COLO668 (cell line): ENCODE data around the gene PHLPP1.
"Not testable (repeated sequence)": the region's sequence is repeated elsewhere in the genome, so short reads cannot be mapped to it uniquely, and the experiment has no call there.

ENCODE experiments used
- DNase-seq: peaks from one replicate; lab custom pipeline; 2025; ENCODE audit not compliant: unreplicated experiment; lab: John Stamatoyannopoulos, UW

Gene PHLPP1

DNA sequence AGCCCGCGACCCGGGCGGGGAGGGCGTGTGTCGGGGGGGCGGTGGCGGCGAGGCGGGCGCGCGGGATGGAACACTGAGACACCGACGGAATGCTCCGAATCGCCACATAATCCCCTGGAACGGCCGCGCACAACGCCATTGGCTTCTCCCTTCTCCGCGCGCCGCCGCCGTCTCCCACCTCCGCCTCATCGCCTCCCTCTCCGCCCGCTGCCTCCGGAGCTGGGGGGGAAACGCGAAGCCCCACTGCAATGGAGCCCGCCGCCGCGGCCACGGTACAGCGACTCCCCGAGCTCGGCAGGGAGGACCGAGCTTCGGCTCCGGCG lies at the start of gene PHLPP1:
Gene PHLPP1 (plus strand): TSS at position 106 of the 323 bp plus-strand sequence. CDS start 143 bp downstream, at position 249.
- no peak for DNase-seq

DNA sequence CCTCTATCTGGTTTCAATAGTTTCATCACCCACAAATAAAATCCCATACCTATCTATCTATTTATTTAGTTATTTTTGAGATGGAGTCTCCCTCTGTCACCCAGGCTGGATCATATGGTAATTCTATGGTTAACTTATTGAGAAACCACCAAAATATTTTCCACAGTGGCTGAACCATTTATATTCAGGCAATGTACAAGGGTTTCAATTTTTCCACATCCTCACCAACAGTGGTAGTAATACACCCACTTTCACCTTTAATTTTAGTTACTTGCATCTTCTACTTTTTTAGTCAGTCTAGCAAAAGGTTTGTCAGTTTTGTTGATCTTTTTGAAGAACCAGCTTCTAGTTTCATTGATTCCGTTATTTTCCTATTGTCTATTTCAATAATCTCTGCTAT lies 46.1 kb upstream of the PHLPP1 start:
- DNase-seq, result no peak

DNA sequence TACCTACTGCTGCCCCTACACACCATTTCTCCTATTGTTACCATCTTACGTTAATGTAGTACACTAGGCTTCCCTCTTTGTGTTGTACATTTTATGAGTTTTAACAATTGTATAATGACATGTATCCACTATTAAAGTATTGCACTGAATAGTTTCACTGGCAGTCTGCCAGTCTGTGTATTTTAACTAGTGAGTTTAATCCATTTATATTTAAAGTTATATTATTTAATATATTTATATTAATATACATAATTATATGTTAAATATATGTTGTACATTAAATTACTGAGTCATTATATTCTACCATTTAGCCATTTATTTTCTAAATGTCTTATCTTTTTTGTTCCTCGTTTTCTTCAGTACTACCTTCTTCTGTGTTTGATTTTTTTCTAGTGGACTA lies 44.8 kb upstream of the PHLPP1 start:
- no peak for DNase-seq

DNA sequence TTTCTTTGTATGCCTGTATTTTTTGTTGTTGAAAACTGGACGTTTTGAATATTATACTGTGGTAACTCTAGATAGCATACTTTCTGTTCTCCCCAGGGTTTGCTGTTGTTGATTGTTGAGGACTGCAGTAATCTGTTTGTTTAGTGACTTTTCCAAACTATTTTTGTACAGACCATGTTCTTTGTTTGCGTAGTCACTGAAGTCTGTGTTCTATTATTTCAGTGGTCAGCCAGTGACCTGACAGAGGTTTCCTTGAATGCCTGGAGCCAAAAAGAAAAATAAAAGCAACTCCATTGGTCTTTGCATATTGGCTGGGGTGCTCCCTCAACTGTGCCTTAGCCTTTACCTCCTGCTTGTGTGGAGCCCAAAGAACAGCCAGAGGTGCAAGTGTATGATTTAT lies 42.7 kb upstream of the PHLPP1 start:
- no peak for DNase-seq

DNA sequence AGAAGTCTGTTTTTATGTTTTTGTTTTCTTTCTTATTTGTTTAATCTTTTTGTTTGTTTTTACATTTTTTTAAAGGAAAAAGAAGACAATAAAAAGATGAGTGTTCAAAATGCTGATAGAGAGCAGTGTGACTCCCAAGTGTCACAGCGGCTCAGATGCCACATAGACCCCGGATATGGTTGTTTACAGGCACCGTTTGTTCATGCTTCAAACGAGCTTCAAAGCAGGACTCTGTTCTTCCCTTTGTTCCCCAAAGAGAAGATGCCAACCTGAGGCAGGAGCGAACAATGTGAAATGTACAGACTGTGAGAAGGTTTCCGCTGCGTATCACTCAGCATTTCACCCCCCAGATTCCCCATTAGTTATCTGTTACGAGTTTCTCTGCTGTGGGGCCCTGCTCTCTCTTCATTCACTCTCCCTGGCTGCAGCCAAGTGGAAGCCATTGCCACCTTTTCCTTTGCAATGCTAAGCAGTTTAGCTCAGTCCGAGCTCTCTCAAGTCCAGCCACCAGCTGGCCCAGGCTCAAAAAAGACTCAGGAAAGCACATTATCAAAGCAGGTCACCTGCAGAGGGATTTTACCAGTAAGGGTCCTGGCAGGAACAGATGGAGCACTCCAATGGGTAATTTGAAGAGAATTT lies 36.4 kb upstream of the PHLPP1 start:
- no peak for DNase-seq

DNA sequence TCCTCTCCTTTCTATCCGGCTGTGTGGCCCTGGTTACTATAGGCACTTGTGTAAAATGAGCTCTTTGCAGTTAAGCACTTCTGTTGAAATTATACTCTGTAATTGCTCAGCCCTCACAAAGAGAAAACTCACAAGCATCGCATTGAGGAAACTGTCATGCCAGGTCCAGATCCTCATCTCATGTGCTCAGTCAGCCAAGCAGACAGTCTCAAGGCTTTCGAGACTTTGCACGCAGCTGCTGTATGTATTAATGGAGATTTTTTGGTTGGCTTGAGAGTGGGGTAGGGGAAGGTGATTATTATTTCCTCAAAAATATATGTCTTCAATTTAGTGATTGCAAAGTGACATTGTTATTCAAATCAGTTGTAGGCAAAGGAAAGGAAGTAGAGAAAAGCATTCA lies 33.0 kb upstream of the PHLPP1 start:
- DNase-seq, result no peak

DNA sequence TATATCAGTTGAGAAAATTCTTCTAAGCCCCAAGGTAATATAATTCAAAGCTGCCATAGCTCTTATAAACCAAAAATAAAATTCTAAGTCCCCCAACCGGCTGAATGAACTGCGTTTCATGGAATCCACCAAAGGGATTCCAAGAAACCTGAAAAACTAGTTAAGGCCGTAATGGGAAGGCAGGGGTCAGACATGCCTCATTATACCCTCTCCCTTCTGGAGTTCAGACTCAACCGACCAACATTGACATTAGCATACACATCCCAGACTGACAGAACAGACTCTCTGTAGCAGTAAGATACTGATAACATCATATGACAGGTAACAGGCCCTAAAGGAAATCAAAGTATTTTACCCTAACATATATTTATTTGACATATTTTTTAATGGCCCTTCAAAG lies 31.4 kb upstream of the PHLPP1 start:
- DNase-seq, result no peak

DNA sequence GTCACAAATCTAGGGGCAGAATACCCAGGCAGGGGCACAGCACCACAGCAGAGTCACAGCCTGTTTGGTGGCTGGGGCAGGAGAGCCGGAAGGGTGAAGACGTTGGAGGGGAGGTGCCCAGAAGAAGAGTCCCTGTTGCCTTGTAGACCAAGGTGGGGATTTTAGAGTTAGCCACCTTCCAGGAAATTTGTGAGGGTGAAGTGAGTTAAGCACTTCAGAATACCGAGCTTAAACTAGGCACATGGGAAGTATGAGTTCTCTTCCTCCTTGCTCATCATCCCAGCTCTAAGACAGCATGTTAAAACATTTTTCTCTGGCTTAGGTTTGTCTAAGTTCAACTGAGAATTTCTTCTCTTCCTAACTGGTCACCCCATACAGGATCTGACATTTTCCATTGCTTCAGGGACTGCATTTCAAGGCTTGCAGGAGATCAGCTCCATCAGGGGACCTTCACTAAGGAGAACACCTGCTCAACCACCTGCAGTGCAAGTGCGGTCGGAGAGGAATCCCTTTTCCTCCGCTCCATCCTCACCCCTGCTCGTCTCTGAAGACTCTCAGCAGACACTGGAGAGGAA lies 26.5 kb upstream of the PHLPP1 start:
- DNase-seq, result no peak

DNA sequence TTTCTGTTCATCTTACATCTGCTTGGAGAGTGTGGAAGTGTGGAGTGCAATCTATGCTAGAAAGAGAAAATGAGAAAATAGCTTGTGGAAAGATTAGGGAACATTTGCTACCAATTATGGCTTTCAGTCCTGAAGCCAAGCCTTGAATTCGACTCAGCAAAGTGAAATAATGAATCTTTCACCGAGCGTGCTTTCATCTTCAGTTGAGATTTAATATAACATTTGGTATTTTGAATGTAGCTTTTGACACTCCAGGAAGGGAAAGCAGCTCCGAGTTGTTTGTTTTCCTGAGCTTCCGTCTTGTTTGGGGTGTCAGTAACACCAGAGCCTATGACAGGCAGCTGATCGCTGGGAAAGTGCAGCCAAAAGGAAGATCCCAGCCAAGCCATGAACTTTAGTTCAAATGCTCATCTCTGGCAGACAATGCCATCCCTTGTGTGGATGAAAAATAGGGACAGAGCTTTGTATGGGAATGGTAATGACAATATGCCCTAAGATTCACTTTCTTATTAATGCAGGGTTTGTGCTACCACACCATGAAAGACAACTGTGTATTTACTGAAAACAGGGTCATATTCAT lies 25.0 kb upstream of the PHLPP1 start:
- DNase-seq, result no peak

DNA sequence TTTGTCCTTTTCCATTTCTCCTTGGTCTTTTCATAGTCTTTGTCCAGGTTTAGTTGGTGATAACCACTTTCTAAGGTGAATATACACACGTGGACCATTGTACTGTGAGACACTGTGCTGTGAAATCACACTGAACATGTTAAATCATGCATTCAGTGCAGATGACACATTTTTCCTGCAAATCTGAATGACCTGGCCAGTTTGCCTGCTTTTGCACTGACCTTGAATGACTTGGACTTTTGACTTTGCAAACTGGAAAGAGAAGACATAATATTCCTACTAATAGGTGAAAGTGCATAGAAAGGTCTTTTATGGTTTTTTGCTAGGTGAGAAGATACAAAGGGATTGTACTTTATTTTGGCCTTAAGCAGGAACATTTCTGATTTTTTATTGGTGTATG lies 21.7 kb upstream of the PHLPP1 start:
- no peak for DNase-seq

DNA sequence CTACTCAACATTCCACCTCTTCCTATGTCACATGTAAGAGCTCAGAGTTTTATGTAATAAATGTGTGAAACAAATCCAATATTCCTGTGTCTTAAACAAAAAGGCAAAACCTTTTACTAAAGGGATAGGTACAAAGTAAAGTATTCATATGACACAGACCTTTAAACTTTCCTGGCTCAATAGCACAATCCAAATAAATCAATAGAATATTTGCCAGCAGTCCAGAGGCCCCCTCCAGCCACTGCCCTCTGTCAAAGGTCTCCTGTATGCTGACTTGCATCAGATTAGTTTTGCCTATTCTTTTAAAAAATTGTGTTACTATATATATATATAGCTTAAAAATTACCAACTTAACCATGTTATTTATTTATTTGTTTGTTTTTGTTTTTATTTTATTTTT lies 17.7 kb upstream of the PHLPP1 start:
- no peak for DNase-seq

DNA sequence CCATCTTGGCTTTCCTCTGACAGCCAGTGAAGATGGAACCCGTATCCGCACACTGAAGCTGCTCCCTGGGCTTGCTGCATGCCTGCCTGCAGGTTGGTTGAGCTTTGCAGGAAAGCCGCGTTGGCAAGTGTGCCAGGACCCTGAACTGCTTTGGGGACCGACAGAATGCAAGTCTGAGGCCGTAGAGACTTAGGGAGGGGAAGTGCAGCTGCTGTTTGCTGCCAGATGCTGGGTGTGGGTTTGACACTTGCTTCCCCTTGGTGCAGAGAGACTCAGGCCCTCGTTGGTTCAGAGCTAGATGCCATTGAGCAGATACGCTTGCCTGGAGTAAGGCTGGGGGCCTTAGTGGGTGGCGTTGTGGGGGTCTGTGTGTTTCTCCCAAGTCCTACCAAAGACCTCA lies 13.1 kb upstream of the PHLPP1 start:
- no peak for DNase-seq

DNA sequence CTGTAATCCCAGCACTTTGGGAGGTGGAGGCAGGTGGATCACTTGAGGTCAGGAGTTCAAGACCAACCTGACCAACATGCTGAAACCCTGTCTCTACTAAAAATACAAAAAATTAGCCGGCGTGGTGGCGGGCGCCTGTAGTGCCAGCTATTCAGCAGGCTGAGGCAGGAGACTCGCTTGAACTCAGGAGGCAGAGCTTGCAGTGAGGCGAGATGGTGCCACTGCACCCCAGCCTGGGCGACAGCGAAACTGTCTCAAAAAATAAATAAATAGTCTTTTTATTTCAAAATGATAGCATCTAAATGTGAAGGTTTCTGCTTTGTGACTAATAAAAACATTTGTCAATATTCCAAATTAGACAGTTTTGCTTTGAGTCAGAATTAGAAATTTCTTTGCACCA lies 8.5 kb upstream of the PHLPP1 start:
- DNase-seq, result not testable (repeated sequence)

DNA sequence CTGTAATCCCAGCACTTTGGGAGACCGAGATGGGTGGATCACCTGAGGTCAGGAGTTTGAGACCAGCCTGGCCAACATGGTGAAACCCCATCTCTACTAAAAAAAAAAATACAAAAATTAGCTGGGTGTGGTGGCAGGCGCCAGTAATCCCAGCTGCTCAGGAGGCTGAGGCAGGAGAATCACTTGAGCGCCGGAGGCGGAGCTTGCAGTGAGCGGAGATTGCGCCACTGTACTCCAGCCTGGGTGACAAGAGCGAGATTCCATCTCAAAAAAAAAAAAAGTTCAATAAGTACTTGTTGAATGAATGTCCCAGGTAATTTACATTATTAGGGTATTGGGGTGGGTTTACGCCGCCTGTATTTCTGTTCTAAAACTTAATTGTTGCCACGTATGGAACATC lies 5.4 kb upstream of the PHLPP1 start:
- DNase-seq, result not testable (repeated sequence)

DNA sequence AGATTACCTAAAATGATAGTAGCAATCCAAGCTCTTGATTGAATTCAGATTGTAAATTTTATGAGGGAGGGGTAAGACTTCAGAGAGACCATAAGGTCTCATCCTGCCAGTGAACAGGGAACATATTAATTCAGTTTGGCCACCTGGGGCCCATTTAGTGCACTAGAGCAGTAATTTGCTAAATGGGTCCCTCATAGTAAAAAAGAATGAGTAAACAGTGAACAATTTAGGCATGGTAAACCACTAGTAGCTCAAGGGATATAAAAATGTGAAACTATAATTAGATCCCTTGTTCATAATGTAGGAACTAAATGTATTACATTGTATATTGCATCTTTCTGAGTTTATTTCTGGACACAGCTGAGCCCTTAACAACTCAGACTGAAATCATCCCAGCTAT lies 4.9 kb upstream of the PHLPP1 start:
- no peak for DNase-seq

DNA sequence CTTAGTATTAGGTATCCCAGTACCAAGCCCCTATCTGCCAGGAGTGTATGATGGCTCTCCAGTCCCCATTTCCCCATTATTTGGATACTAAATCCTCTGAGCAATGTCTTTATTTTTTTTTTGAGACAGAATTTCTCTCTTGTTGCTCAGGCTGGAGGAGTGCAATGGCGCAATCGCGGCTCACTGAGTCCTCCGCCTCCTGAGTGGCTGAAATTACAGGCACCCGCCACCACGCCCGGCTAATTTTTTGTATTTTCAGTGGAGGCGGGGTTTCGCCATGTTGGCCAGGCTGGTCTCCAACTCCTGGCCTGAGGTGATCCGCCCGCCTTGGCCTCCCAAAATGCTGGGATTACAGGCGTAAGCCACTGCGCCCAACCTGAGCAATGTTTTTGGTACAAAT lies 3.6 kb upstream of the PHLPP1 start:
- no peak for DNase-seq

DNA sequence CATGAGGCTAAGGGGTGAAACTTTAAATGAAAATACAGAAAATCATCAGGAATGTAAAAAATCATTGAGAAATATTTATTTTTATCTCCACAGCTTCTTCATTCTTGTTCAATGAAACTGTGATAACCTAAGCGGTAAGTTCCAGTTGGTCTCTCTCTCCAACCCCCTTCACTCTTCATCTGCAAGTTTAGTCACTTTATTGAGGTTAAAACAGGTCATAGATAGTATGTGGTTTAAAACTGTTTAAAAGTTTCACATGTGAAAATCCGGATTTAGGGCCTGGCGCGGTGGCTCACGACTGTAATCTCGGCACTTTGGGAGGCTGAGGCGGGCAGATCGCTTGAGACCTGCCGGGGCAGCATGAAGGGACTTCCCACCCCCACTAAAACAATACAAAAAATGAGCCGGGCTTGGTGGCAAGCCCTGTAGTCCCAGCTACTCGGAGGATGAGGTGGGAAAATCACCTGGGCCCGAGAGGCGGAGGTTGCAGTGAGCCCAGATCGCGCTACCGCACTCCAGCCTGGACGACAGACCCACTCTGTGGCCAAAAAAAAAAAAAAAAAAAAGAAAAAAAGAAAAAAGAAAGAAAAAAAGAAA lies 1.6 kb upstream of the PHLPP1 start:
- no peak for DNase-seq

DNA sequence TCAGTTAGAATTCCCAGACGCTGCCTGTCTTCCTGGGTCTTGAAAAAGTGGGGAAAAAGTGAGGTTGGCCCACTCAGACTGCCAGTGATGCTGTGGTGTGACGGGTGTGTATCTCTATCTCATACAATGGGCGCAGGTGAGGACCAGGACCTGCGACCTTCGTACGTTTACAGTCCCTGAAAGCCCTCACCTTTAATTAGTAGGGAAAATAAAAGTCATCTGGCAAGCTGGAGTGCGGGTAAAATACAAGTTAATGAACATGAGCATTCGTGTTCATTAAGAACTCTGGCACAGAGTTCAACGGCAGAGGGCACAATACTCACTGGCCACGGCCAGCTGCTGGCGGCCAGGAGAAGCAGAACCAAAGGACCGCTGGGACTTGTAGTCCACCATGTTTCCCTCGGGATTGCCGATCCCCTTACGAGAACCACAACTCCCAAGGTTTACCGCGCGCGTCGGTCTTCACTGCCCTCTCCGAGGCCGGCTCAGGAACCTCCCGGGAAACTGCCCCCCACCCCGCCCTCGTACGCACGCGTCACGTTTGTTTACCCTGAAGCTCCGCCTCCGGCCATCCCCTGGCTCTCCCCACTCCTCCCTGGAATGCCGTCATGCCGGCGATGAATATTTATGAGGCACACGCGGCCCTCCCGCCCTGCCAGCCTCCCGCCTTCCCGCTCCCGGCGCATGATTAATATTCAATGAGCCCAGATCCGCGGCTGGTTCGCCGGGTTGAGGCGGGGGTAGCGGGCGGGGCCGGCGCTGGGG lies 488 bp upstream of the PHLPP1 start:
- DNase-seq, result peak; percentile 100

DNA sequence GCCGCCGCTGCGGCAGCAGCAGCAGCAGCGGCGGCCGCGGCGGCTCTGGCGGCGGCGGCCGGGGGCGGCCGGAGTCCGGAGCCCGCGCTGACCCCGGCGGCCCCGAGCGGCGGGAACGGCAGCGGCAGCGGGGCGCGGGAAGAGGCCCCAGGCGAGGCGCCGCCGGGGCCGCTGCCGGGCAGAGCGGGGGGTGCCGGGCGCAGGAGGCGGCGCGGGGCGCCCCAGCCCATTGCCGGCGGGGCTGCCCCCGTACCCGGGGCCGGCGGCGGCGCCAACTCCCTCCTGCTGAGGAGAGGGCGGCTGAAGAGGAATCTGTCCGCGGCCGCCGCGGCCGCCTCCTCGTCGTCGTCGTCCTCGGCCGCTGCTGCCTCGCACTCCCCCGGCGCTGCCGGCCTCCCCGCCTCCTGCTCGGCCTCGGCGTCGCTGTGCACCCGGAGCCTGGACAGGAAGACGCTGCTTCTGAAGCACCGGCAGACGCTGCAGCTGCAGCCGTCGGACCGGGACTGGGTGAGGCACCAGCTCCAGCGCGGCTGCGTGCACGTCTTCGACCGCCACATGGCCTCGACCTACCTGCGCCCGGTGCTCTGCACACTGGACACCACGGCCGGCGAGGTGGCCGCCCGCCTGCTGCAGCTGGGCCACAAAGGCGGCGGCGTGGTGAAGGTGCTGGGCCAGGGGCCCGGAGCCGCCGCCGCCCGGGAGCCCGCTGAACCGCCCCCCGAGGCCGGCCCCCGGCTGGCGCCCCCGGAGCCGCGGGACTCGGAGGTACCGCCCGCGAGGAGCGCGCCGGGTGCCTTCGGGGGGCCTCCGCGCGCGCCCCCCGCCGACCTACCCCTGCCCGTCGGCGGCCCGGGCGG lies 646 bp downstream of the PHLPP1 start:
- DNase-seq, result peak; percentile 87

DNA sequence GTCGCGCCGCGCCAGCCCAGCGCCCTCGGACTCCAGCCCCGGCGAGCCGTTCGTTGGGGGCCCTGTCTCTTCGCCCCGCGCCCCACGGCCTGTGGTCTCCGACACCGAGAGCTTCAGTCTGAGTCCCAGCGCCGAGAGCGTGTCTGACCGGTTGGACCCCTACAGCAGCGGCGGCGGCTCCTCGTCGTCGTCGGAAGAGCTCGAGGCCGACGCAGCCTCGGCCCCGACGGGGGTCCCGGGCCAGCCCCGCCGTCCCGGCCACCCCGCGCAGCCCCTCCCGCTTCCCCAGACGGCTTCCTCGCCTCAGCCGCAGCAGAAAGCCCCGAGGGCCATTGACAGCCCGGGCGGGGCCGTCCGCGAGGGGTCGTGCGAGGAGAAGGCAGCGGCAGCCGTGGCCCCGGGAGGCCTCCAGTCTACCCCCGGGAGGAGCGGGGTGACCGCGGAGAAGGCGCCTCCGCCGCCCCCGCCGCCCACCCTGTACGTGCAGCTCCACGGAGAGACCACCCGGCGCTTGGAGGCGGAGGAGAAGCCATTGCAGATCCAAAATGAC lies 1.4 kb downstream of the PHLPP1 start:
- DNase-seq, result peak; percentile 81
